Measurements from ENCODE around the gene RNPEPL1.

The RNPEPL1 gene

GRCh38 chr2:240579771-240580614, 11.7 kb downstream of the RNPEPL1 start:
- peak overlapping the region; percentile 5 to 77 (median 54); a peak in 17 of 22 replicates for H3K4me2 ChIP-seq
- peak overlapping the region in 10 of 11 experiments; percentile 9 to 73 (median 59); a peak in 19 of 22 replicates for H3K27ac ChIP-seq
- no peak overlapping the region for H3K4me3 ChIP-seq
- H3K9ac ChIP-seq = peak overlapping the region in 10 of 11 experiments; percentile 2 to 60 (median 44); a peak in 14 of 22 replicates
- peaks cover 8 to 59% (median 55%) of the 10 kb centered on the region in 11 experiments; a peak in 20 of 22 replicates for H4K20me1 ChIP-seq
- peaks cover 47 to 68% (median 58%) of the 10 kb centered on the region in 10 experiments for H3K4me1 ChIP-seq
- H3K9me3 ChIP-seq (replicated peaks in 1 of 11) = peaks cover 0 to 15% (median 10%) of the 10 kb centered on the region in 11 experiments; a peak in 15 of 22 replicates
- TF ChIP-seq Cebpa-rat (IDR thresholded peaks at IDR 0.05) = no peak
- no peaks in the 10 kb centered on the region for H3K27me3 ChIP-seq
- H3K36me3 ChIP-seq = peaks cover 41 to 88% (median 79%) of the 10 kb centered on the region in 11 experiments

DNA sequence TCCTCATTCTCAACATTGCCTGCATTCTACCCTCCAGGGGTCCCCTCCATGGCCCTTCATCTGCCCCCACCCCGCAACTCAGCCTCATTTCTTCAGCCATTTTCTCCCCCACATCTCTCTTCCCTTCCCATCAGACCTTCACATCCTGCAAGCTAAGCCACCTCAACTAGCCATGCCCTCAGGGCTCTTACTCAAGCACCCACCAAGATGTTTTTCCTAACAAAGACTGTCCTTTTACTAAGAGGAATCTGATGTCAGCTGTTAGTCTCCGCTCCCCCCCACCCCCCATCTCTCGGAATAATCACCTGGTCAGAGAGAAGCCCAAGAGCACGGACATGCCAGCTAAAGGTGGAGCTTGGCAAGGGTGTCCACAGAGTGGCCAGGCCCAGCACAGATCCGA, 13.5 kb downstream of the RNPEPL1 start:
- Histone ChIP-seq H3K27ac (peak overlapping the region in 5 of 11 experiments; percentile 10 to 100 (median 94); a peak in 7 of 22 replicates), H3K9me3 (replicated peaks in 1 of 11) (peaks cover 0 to 15% (median 10%) of the 10 kb centered on the region in 11 experiments; a peak in 15 of 22 replicates), H4K20me1 (peaks cover 14 to 50% (median 38%) of the 10 kb centered on the region in 11 experiments; a peak in 20 of 22 replicates), H3K4me1 (peaks cover 54 to 75% (median 66%) of the 10 kb centered on the region in 10 experiments), H3K36me3 (peaks cover 22 to 69% (median 61%) of the 10 kb centered on the region in 11 experiments), H3K4me3 (no peak overlapping the region), H3K9ac (no peak overlapping the region), H3K4me2 (peak overlapping the region in 8 of 11 experiments; percentile 23 to 100 (median 98); a peak in 8 of 22 replicates), H3K27me3 (no peaks in the 10 kb centered on the region)
- TF ChIP-seq Cebpa-rat (IDR thresholded peaks at IDR 0.05) = no peak

DNA sequence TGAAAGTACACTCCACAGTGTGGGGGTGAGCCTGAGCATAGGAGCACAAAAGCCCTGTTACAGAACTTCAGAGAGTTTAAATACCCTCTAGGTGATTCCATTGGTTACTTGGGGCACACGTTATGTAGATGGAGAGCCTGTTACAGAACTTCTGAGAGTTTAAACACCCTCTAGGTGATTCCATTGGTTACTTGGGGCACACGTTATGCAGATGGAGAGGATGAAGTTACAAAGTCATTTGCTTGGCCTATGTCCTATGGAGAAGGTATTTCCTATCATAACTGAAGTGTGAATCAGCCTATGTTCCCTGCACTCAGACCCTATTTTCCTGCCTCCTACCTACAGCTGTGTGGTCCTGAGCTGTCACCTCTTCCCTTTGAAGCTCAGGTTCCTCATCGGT, 14.5 kb downstream of the RNPEPL1 start:
- Histone ChIP-seq H3K9ac (peak overlapping the region in 5 of 11 experiments; percentile 11 to 99 (median 78); a peak in 4 of 22 replicates), H3K36me3 (peaks cover 13 to 60% (median 51%) of the 10 kb centered on the region in 11 experiments), H3K4me3 (no peak overlapping the region; a peak in 1 of 20 replicates), H3K27me3 (no peaks in the 10 kb centered on the region), H3K9me3 (replicated peaks in 1 of 11) (peaks cover 0 to 15% (median 10%) of the 10 kb centered on the region in 11 experiments; a peak in 15 of 22 replicates), H3K4me2 (peak overlapping the region; percentile 95 to 100 (median 99)), H3K4me1 (peaks cover 60 to 80% (median 71%) of the 10 kb centered on the region in 10 experiments), H4K20me1 (peaks cover 17 to 49% (median 36%) of the 10 kb centered on the region in 11 experiments; a peak in 21 of 22 replicates), H3K27ac (peak overlapping the region in 10 of 11 experiments; percentile 91 to 100 (median 97); a peak in 16 of 22 replicates)
- TF ChIP-seq Cebpa-rat (IDR thresholded peaks at IDR 0.05) = no peak

DNA sequence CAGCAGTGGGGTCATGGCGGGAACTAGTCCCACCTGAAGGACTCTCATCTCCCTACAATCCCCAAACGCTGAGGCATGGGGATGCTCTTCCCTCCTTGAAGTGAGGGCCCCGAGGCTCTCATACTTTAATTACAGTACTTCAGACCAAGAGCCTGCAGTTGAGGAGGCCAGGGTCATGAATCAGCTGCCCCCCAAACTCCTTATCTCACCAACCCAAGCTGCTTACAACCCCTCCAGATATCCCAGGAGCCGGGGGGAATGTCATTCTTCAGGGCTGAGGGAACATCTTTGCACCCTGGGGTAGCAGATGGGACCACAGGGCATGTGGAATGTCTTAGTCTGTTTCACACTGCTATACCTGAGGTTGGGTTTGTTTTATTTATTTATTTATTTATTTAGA, 15.5 kb downstream of the RNPEPL1 start:
- Histone ChIP-seq H3K36me3 (peaks cover 3 to 50% (median 41%) of the 10 kb centered on the region in 11 experiments; a peak in 21 of 22 replicates), H3K9ac (peak overlapping the region in 9 of 11 experiments; percentile 10 to 99 (median 91); a peak in 16 of 22 replicates), H3K9me3 (replicated peaks in 1 of 11) (peaks cover 0 to 15% (median 10%) of the 10 kb centered on the region in 11 experiments; a peak in 15 of 22 replicates), H3K4me1 (peaks cover 70 to 84% (median 75%) of the 10 kb centered on the region in 10 experiments), H3K4me3 (peak overlapping the region in 5 of 10 experiments; percentile 10 to 30 (median 25); a peak in 6 of 20 replicates), H3K4me2 (peak overlapping the region; percentile 95 to 100 (median 99)), H3K27ac (peak overlapping the region; percentile 47 to 100 (median 96); a peak in 21 of 22 replicates), H3K27me3 (no peaks in the 10 kb centered on the region), H4K20me1 (peaks cover 22 to 49% (median 36%) of the 10 kb centered on the region in 11 experiments; a peak in 21 of 22 replicates)
- TF ChIP-seq Cebpa-rat (IDR thresholded peaks at IDR 0.05) = no peak

DNA sequence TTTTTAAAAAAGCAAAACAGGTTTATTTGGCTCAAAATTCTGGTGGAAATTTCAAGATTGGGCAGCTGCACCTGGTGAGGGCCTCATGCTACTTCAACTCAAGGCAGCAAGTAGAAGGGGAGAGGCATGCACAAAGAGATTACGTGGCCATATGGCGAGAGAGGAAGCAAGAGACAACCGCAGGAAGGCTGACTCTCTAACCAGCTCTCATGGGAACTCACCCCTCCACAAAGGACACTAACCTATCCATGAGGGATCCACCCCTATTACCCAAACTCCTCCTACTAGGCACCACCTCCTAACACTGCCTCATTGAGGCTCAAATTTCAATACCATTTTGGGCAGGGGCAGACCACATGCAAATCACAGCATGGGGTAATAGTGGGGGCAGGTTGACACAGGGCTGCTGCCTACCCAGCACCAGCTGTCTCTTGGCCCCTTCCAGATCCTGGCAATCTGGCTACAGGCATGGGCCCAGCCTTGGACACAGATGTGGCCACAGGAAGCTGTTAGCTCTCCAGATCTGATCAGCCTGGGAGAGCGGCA, 16.3 kb downstream of the RNPEPL1 start:
- Histone ChIP-seq H3K9ac (peak overlapping the region; percentile 91 to 99 (median 96)), H3K27me3 (no peaks in the 10 kb centered on the region), H3K9me3 (replicated peaks in 1 of 11) (peaks cover 0 to 15% (median 10%) of the 10 kb centered on the region in 11 experiments; a peak in 15 of 22 replicates), H4K20me1 (peaks cover 26 to 49% (median 36%) of the 10 kb centered on the region in 11 experiments; a peak in 20 of 22 replicates), H3K4me3 (peak overlapping the region; percentile 76 to 95 (median 88)), H3K4me1 (peaks cover 68 to 84% (median 72%) of the 10 kb centered on the region in 10 experiments), H3K27ac (peak overlapping the region; percentile 88 to 100 (median 96)), H3K4me2 (peak overlapping the region; percentile 95 to 100 (median 99)), H3K36me3 (peaks cover 5 to 50% (median 39%) of the 10 kb centered on the region in 11 experiments)
- peak in 7 of 11 experiments; percentile 19 to 90 (median 82); a peak in 9 of 22 replicates for TF ChIP-seq Cebpa-rat (IDR thresholded peaks at IDR 0.05)

- Histone ChIP-seq H3K4me2 (peak overlapping the region; percentile 95 to 100 (median 99)), H3K9me3 (replicated peaks in 1 of 11) (peaks cover 0 to 15% (median 10%) of the 10 kb centered on the region in 11 experiments; a peak in 15 of 22 replicates), H3K9ac (peak overlapping the region; percentile 91 to 99 (median 96))
Observed at GRCh38 chr2:240585101-240585500, 16.8 kb downstream of the RNPEPL1 start.

GRCh38 chr2:240585681-240586197, 17.5 kb downstream of the RNPEPL1 start:
- Histone ChIP-seq H4K20me1 (peaks cover 35 to 50% (median 38%) of the 10 kb centered on the region in 11 experiments; a peak in 21 of 22 replicates), H3K27me3 (no peaks in the 10 kb centered on the region), H3K4me1 (peaks cover 56 to 72% (median 61%) of the 10 kb centered on the region in 10 experiments), H3K36me3 (peaks cover 17 to 50% (median 40%) of the 10 kb centered on the region in 11 experiments), H3K9ac (peak overlapping the region; percentile 91 to 99 (median 96)), H3K9me3 (replicated peaks in 1 of 11) (peaks cover 0 to 15% (median 10%) of the 10 kb centered on the region in 11 experiments; a peak in 15 of 22 replicates), H3K4me2 (peak overlapping the region; percentile 95 to 100 (median 99)), H3K4me3 (peak overlapping the region; percentile 76 to 95 (median 88)), H3K27ac (peak overlapping the region; percentile 88 to 100 (median 96))
- no peak for TF ChIP-seq Cebpa-rat (IDR thresholded peaks at IDR 0.05)

More at GRCh38 chr2:240585101-240585500, 16.8 kb downstream of the RNPEPL1 start:
- Histone ChIP-seq H3K4me1 (peaks cover 63 to 79% (median 67%) of the 10 kb centered on the region in 10 experiments), H3K4me3 (peak overlapping the region; percentile 76 to 95 (median 88)), H3K27me3 (no peaks in the 10 kb centered on the region), H3K27ac (peak overlapping the region; percentile 88 to 100 (median 96)), H4K20me1 (peaks cover 32 to 49% (median 36%) of the 10 kb centered on the region in 11 experiments; a peak in 21 of 22 replicates), H3K36me3 (peaks cover 10 to 50% (median 39%) of the 10 kb centered on the region in 11 experiments)
- TF ChIP-seq Cebpa-rat (IDR thresholded peaks at IDR 0.05) = peak in 2 of 11 experiments; percentile 34 to 78; a peak in 3 of 22 replicates
